D721Med (cell line): Measurements from ENCODE around the gene ACSM3.
A peak's percentile ranks its signal among the peaks of the same experiment; 100 is the strongest.
"Not testable (repeated sequence)": the region's sequence is repeated elsewhere in the genome, so short reads cannot be mapped to it uniquely, and the experiment has no call there.

Source experiments
- DNase-seq: peaks from one replicate; pipeline ENCODE4 v3.0.0; 2011; ENCODE audit warnings: low spot score; ENCODE audit not compliant: insufficient read length
- FAIRE-seq: peaks from 2 replicates; lab custom pipeline; 2011; peaks lifted over from hg19 to GRCh38; lab: Jason Lieb, UNC
- TF ChIP-seq, protein P1 (sequence below): IDR thresholded peaks from 2 replicates; pipeline ENCODE4 v1.5.1; 2012; ENCODE audit warnings: mild to moderate bottlenecking, control low read depth; ENCODE audit not compliant: insufficient read depth; ENCODE audit errors: missing control alignments

The ACSM3 gene

DNA sequence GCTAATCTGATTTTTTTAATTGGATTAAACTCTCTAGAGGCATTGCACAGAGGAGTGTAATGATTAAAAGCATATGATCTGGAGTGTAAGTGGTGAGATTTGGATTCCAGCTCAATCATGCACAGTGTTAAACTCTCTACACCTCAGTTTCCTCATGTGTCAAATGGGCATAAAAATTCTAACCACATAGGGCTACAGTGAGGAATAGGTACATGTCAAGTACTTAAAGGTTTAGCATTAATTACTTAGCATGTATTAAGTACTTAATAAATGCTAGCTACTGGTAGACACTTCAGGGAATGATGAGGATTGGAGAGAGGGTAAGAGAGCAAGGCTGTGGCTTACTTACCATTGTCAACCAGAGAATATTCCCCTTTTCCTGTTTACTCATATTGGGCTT lies 25.3 kb downstream of the ACSM3 start:
- DNase-seq = no peak
- no peak for FAIRE-seq
- TF ChIP-seq, protein P1, sequence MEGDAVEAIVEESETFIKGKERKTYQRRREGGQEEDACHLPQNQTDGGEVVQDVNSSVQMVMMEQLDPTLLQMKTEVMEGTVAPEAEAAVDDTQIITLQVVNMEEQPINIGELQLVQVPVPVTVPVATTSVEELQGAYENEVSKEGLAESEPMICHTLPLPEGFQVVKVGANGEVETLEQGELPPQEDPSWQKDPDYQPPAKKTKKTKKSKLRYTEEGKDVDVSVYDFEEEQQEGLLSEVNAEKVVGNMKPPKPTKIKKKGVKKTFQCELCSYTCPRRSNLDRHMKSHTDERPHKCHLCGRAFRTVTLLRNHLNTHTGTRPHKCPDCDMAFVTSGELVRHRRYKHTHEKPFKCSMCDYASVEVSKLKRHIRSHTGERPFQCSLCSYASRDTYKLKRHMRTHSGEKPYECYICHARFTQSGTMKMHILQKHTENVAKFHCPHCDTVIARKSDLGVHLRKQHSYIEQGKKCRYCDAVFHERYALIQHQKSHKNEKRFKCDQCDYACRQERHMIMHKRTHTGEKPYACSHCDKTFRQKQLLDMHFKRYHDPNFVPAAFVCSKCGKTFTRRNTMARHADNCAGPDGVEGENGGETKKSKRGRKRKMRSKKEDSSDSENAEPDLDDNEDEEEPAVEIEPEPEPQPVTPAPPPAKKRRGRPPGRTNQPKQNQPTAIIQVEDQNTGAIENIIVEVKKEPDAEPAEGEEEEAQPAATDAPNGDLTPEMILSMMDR = no peak

DNA sequence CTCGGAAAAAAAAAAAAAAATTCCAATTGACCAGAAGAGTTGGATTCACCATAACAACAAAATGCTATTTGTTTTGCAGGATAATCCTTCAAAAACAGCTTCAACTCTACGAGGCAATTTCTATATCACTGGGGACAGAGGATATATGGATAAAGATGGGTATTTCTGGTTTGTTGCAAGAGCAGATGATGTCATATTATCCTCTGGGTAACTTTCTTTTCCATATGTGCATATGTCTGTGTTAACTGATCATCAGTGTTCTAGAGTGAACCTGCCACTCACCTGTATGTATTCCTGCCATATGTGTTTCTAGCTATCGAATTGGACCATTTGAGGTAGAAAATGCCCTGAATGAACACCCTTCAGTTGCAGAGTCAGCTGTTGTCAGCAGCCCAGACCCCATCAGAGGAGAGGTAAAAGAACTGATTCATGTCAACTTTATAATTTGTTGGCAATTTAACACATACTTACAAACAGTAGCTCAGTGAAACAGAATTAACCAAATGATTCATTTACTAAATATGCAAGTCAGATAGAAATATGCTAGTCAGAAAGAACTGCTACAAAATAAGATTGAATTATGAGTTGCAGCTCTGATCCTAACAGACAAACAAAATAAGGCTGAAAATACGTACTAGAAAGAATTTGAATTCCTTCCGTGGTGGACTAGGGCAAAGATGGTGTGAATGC lies 28.3 kb downstream of the ACSM3 start:
- no peak for FAIRE-seq
- TF ChIP-seq, protein P1 = no peak
- DNase-seq = no peak

DNA sequence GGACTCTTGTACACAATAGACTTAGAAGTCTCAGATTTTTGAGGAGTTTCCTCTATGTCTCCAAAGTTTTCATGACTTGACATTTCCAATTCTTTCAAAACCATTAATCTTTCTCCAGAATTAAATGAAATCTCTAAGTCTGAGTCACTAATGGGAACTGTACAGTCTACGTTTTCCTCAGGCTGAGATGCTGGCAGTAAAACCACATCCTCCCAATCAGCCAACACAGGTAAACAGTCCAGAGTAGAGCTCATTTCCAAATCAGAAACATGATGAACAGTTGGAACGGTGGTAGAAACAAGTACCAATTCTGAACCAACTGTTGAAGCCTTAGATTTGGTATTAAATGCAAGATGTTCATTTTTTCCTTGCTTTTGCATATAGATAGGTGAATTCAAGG lies 34.5 kb downstream of the ACSM3 start:
- TF ChIP-seq, protein P1 = no peak
- no peak for DNase-seq
- no peak for FAIRE-seq

DNA sequence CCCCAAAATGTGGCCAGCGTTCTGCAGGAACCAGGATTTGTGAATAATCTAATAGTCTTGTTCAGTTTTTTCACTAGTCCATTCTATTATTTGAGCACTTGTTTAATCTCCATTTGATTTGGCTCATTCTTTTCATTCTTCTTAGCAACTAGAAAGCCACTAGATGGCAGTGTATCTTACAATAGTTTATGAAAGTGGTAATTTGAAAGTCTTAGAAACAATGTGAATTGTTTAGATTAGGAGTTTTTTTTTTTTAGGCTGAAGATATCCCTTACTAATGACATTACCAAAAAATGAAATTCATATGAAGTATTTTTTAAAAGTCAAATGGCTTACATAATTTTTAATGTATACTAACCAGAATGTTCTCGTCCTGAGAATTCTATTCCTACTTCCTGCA lies 35.8 kb downstream of the ACSM3 start:
- DNase-seq (no peak), FAIRE-seq (peak; percentile 25)
- TF ChIP-seq, protein P1 = peak; percentile 46

DNA sequence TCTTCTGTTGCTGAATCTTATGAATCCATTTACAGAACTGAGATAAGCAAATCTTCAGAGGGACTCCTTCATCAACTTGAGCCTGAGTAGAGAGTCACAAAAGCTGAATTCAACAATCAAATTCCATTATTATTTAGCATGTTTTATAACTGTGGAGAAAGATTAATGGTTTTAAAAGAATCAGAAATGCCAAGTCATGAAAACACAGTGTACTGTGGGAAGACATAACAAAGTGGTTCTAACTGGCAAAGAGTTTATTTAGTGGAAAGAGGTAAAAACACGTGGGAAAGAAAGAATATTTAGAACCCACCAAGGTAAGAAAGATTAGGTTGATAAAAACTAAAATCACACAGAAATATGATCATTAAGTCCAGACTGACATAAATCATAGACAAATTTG lies 37.5 kb downstream of the ACSM3 start:
- FAIRE-seq (no peak), DNase-seq (no peak)
- TF ChIP-seq, protein P1 = no peak

DNA sequence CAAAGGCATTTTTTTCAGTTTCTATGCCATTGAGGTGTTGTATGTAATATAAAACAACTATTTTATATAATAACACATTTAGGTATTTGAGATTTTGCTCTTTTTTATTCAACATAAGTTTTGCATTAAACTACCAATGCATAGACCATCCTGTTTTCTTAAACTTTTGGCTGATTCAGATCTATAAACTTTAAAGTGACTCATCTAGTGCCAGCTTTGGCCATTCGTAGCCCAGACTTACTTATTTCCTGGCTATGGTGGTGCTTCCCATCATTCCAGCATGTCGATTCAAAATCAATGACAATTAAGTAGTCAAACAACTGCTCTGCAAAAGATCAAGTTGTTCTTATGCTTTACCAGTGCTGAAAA lies 39.4 kb downstream of the ACSM3 start:
- DNase-seq = no peak
- FAIRE-seq = no peak
- TF ChIP-seq, protein P1 = no peak

DNA sequence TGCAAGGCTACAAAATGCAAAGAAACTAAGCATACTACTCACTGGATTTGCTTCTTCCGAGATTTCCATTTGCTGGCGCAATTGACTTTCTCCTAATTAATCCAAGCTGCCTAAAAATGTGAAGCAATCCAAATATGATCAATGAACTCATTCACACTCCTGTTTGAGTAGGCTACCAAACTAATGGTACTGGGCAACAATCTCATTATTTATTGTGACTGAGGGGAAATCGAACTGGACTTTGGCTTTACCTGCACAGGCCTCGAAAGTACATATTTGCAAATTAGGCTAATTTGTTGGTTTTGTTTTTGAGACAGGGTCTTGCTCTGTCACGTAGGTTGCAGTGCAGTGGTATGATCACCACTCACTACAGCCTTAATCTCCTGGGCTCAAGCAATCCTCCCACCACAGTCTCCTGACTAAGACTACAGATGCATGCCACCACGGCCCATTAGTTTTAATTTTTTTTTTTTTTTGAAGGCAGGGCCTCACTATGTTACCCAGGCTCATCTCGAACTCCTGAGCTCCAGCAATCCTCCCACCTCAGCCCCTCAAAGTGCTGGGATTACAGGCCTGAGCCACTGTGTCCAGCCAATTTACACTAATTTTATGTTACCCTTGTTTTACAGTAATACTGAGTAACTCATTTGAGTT lies 39.9 kb downstream of the ACSM3 start:
- no peak for DNase-seq
- TF ChIP-seq, protein P1 = no peak
- no peak for FAIRE-seq

DNA sequence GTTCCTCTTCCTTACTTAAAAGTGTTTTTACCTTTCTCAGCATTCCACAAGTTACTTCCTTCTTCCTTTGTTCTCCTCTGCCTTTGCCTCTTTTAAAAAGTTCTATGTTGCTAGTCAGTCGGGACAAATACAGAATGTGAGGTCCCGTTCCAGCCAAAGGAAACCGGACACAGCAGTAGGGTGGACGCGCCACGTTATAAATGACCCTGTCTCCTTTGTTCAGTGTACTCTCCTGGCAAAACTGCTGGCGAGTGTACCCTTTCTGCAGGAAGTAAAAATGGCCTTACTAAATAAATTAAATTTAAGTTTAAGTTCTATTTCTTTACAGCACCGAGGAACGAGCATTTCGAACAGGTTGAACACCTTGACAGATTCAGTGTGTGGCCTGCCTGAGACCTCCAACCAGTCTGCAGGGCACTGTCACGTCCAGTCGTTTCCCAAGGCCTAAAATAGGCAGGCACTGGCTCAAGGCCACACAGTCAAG lies 41.9 kb downstream of the ACSM3 start:
- not testable (repeated sequence) for FAIRE-seq, DNase-seq
